Body of pancreas (tissue), 4 donors: ENCODE results near the gene ASPHD2. TPM values are rescaled to one million over a fixed set of nuclear protein-coding genes. Genes with fewer than 3 reads are reported as not detected.

Experiments used
- ATAC-seq: fragments of 150-250 bp; one replicate; pipeline ENCODE4 v1.9.1; 2016
- DNase-seq, 4 donors: peaks; one replicate each; pipeline ENCODE4 v3.0.0-alpha.2; 2019
- H3K27ac ChIP-seq, 4 donors: fragments of 200-600 bp; sonication (generic); 1 replicate in 3 of 4; 2 replicates in 1 of 4; pipeline versions ENCODE4 v1.5.1 to v1.6.1; 2016 to 2019; ENCODE audit warnings: mild to moderate bottlenecking in 1 of 4, mixed read lengths in 1 of 4, moderate library complexity in 1 of 4
- H3K27me3 ChIP-seq, 2 donors: fragments of 200-600 bp; sonication (generic); one replicate each; pipeline ENCODE4 v1.6.0; 2016; ENCODE audit warnings: mild to moderate bottlenecking in 1 of 2
- H3K36me3 ChIP-seq, 2 donors: fragments of 200-600 bp; sonication (generic); replicated peaks in 1 of 2; 2 replicates each; pipeline ENCODE4 v1.5.1; 2016; ENCODE audit warnings: low read depth in 2 of 2; ENCODE audit not compliant: insufficient read depth in 1 of 2
- H3K4me1 ChIP-seq: fragments of 200-600 bp; sonication (generic); one replicate; pipeline ENCODE4 v1.6.0; 2016
- H3K4me3 ChIP-seq, 2 donors: fragments of 200-600 bp; sonication (generic); 1 replicate in 1 of 2; 2 replicates in 1 of 2; pipeline ENCODE4 v1.5.1; 2016 to 2019
- H3K9me3 ChIP-seq, 3 donors: fragments of 200-600 bp; sonication (generic); 1 replicate in 2 of 3; 2 replicates in 1 of 3; pipeline ENCODE4 v1.5.1; 2016
- POLR2A ChIP-seq, 3 donors: fragments of 450-650 bp; IDR thresholded peaks; one replicate each; pipeline ENCODE4 v1.6.1; 2016; ENCODE audit warnings: antibody characterized with exemption in 3 of 3, mild to moderate bottlenecking in 2 of 3
- WGBS, 2 donors: methylation state at CpG; one replicate each; pipeline ENCODE4 v1.1.5; 2017; 5-methylcytosine and 5-hydroxymethylcytosine counted together
- intact Hi-C: fragments of 100-400 bp; cut with DNase I; formaldehyde crosslinking; loops from one replicate; pipeline ENCODE4 v1.15.1; 2023
- total RNA-seq, 2 donors: library from RNA; depleted of rRNA; stranded (reverse); fragments of >200 nt; gene quantifications; one replicate each; pipeline ENCODE4 v1.1.0, GENCODE V29; 2016
- TF ChIP-seq, protein P1 (sequence below), 7 experiments: fragments of 450-650 bp in 4 of 7; fragments of 200-600 bp in 3 of 7; sonication (generic) in 3 of 7; IDR thresholded peaks; one replicate each; pipeline ENCODE4 v1.5.1; 2016 to 2019; ENCODE audit warnings: antibody characterized with exemption in 7 of 7

The ASPHD2 gene
- total RNA-seq, 2 donors from 2014 or later, result 0.33 to 1.6 TPM

DNA sequence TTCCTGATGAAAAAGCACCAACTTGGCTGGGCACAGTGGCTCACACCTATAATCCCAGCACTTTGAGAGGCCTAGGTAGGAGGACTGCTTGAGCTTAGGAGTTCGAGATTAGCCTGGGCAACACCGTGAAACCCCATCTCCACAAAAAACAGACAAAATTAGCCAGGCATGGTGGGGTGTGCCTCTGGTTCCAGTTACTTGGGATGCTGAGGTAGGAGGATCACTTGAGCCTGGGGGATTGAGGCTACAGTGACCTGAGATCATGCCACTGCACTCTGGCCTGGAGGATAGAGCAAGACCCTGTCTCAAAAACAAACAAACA lies 51.5 kb downstream of the ASPHD2 start:
- 50 to 79% methylated on average over 2 of the region's 2 CpGs for WGBS, 2 donors
- no peak for DNase-seq

GRCh38 chr22:26481112-26481693 lies 52.1 kb downstream of the ASPHD2 start:
- Histone ChIP-seq H3K4me3 (no peak overlapping the region), H3K9me3 (no peaks in the 10 kb centered on the region), H3K4me1 (peaks cover 65% of the 10 kb centered on the region), H3K36me3 (peaks cover 0 to 6% of the 10 kb centered on the region in 2 donors), H3K27me3 (no peaks in the 10 kb centered on the region), H3K27ac (no peak overlapping the region)
- ATAC-seq (no peak), DNase-seq (no peak)
- intact Hi-C loops, result no loop called here
- TF ChIP-seq, protein P1, sequence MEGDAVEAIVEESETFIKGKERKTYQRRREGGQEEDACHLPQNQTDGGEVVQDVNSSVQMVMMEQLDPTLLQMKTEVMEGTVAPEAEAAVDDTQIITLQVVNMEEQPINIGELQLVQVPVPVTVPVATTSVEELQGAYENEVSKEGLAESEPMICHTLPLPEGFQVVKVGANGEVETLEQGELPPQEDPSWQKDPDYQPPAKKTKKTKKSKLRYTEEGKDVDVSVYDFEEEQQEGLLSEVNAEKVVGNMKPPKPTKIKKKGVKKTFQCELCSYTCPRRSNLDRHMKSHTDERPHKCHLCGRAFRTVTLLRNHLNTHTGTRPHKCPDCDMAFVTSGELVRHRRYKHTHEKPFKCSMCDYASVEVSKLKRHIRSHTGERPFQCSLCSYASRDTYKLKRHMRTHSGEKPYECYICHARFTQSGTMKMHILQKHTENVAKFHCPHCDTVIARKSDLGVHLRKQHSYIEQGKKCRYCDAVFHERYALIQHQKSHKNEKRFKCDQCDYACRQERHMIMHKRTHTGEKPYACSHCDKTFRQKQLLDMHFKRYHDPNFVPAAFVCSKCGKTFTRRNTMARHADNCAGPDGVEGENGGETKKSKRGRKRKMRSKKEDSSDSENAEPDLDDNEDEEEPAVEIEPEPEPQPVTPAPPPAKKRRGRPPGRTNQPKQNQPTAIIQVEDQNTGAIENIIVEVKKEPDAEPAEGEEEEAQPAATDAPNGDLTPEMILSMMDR (IDR thresholded peaks at IDR 0.05), result no peak
- TF ChIP-seq POLR2A (IDR thresholded peaks at IDR 0.05), result no peak
- 46 to 52% methylated on average over 6 of the region's 6 CpGs for WGBS, 2 donors

More for the DNA sequence above, 51.5 kb downstream of the ASPHD2 start:
- no peak overlapping the region for H3K4me3 ChIP-seq
- H3K27ac ChIP-seq, result peak overlapping the region in 2 of 4 donors; percentile 52 to 68
- no peaks in the 10 kb centered on the region for H3K9me3 ChIP-seq
- TF ChIP-seq, protein P1 (IDR thresholded peaks at IDR 0.05), result no peak
- no peak for TF ChIP-seq POLR2A (IDR thresholded peaks at IDR 0.05)
- no peak for ATAC-seq
- H3K27me3 ChIP-seq, result no peaks in the 10 kb centered on the region
- peaks cover 0 to 7% of the 10 kb centered on the region in 2 donors for H3K36me3 ChIP-seq
- peaks cover 61% of the 10 kb centered on the region for H3K4me1 ChIP-seq
- intact Hi-C loops, result no loop called here

DNA sequence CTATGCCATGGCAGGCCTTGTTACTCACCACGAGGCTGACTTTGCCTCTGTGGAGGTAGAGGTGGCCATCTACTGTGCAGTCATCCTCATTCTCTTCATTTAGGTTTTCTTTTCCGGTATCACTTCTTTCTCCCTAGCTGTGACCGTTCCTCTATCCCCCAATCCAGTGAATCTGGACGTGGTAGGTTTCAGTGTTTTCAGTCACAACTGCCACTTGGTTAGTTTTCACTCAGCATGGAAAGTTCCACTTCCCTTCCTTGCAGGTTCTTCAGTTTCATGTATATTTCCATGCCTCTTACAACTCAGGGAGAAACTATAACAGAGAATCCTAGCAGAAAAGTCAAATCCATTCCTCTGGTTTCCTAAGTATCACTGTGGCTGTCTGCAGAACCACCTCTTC lies 52.6 kb downstream of the ASPHD2 start:
- peaks cover 0 to 3% of the 10 kb centered on the region in 2 donors for H3K36me3 ChIP-seq
- DNase-seq (no peak), ATAC-seq (no peak)
- WGBS, 2 donors, result 70 to 74% methylated on average over 4 of the region's 4 CpGs
- TF ChIP-seq, protein P1 (IDR thresholded peaks at IDR 0.05), result no peak
- TF ChIP-seq POLR2A (IDR thresholded peaks at IDR 0.05), result no peak
- no peaks in the 10 kb centered on the region for H3K27me3 ChIP-seq
- peaks cover 65% of the 10 kb centered on the region for H3K4me1 ChIP-seq
- intact Hi-C loops, result no loop called here
- no peak overlapping the region for H3K4me3 ChIP-seq
- H3K27ac ChIP-seq, result no peak overlapping the region
- no peaks in the 10 kb centered on the region for H3K9me3 ChIP-seq

DNA sequence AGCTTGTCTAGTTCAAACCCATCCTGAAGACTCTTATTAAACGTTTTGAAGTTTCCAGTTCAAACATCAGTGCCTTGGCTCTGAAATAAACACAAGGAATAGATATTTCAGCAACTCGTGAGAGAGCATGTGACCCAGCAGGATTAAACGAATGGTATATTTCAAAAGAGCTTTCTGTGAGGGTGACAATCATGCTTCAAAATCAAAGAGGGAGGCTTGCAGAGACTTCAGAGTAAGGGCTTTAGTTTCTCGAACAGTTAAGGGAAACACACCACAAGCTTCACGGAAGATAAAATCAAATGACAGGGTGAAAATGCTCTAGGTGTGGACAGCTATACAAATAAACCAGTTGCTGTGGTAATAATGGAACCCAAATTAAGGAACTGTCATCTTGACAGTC lies 53.1 kb downstream of the ASPHD2 start:
- 29 to 31% methylated on average over 5 of the region's 5 CpGs for WGBS, 2 donors
- no peaks in the 10 kb centered on the region for H3K36me3 ChIP-seq
- no peak overlapping the region for H3K27ac ChIP-seq
- no peaks in the 10 kb centered on the region for H3K9me3 ChIP-seq
- no peak for TF ChIP-seq POLR2A (IDR thresholded peaks at IDR 0.05)
- TF ChIP-seq, protein P1 (IDR thresholded peaks at IDR 0.05), result no peak
- ATAC-seq (no peak), DNase-seq (no peak)
- no peaks in the 10 kb centered on the region for H3K27me3 ChIP-seq
- no peak overlapping the region for H3K4me3 ChIP-seq
- H3K4me1 ChIP-seq, result peaks cover 65% of the 10 kb centered on the region
- intact Hi-C loops, result no loop called here

- no peaks in the 10 kb centered on the region for H3K9me3 ChIP-seq
- 3 to 5% methylated on average over 7 of the region's 7 CpGs for WGBS, 2 donors
- ATAC-seq (no peak), DNase-seq (no peak)
- intact Hi-C loops, result no loop called here
- peak overlapping the region; percentile 80 to 96 (median 92) for H3K27ac ChIP-seq
- no peak for TF ChIP-seq POLR2A (IDR thresholded peaks at IDR 0.05)
- TF ChIP-seq, protein P1 (IDR thresholded peaks at IDR 0.05), result no peak
- H3K27me3 ChIP-seq, result no peaks in the 10 kb centered on the region
- peak overlapping the region; percentile 71 to 92 for H3K4me3 ChIP-seq
- peaks cover 0 to 2% of the 10 kb centered on the region in 2 donors for H3K36me3 ChIP-seq
- H3K4me1 ChIP-seq, result peaks cover 65% of the 10 kb centered on the region
These were observed 54.0 kb downstream of the ASPHD2 start for GRCh38 chr22:26483043-26483438.
